PC-3 (cell line): ENCODE measurements around the gene SFXN3. TPM values are rescaled to one million over a fixed set of nuclear protein-coding genes. Genes with fewer than 3 reads are reported as not detected.

Experiments
- ATAC-seq: fragments of 200-7000 bp; cut with Tn5 transposase; 2 replicates; pipeline ENCODE4 v1.9.1; 2020; ENCODE audit warnings: mild to moderate bottlenecking, moderate library complexity
- BruUV-seq: library from RNA; stranded (reverse); fragments of 400-500 nt; replicated peaks from 2 replicates; lab custom pipeline; 2021; lab: Mats Ljungman, UMichigan
- CTCF ChIA-PET: fragments of 300-600 bp; sonication (Branson Sonifier 250); formaldehyde crosslinking; loops from one replicate; lab custom pipeline; 2022; ENCODE audit warnings: antibody characterized with exemption; lab: Charles Lee
- POLR2A ChIA-PET: fragments of 300-600 bp; sonication (Branson Sonifier 250); formaldehyde crosslinking; loops from one replicate; lab custom pipeline; 2022; ENCODE audit warnings: antibody characterized with exemption; ENCODE audit not compliant: unreplicated experiment; lab: Charles Lee
- DNase-seq: peaks from one replicate; pipeline ENCODE4 v3.0.0-alpha.2; 2015
- H2AFZ ChIP-seq: fragments of 300-600 bp; sonication (generic); 2 replicates; pipeline ENCODE4 v1.6.0; 2016; ENCODE audit warnings: antibody characterized with exemption, low read length
- H3F3A ChIP-seq: fragments of 300-600 bp; sonication (generic); one replicate; pipeline ENCODE4 v1.6.0; 2017; ENCODE audit warnings: antibody characterized with exemption, low read length, control low read depth, mild to moderate bottlenecking; ENCODE audit not compliant: unreplicated experiment
- H3K27ac ChIP-seq: fragments of 300-600 bp; sonication (generic); 2 replicates; pipeline ENCODE4 v1.5.1; 2016; ENCODE audit warnings: mild to moderate bottlenecking, low read length
- H3K27me3 ChIP-seq: fragments of 300-600 bp; sonication (generic); 2 replicates; pipeline ENCODE4 v1.6.1; 2016; ENCODE audit warnings: low read length, mixed read lengths
- H3K36me3 ChIP-seq: fragments of 300-600 bp; sonication (generic); 2 replicates; pipeline ENCODE4 v1.6.1; 2016; ENCODE audit warnings: low read depth, mixed run types, low read length, mixed read lengths
- H3K4me1 ChIP-seq: fragments of 300-600 bp; sonication (generic); 2 replicates; pipeline ENCODE4 v1.5.1; 2016; ENCODE audit warnings: low read length; ENCODE audit not compliant: insufficient read depth
- H3K4me2 ChIP-seq: fragments of 300-600 bp; sonication (generic); 2 replicates; pipeline ENCODE4 v1.6.0; 2016; ENCODE audit warnings: low read length
- H3K4me3 ChIP-seq: fragments of 300-600 bp; sonication (generic); 2 replicates; pipeline ENCODE4 v1.5.1; 2016; ENCODE audit warnings: mild to moderate bottlenecking, low read length, mixed read lengths
- H3K79me2 ChIP-seq: fragments of 300-600 bp; sonication (generic); 2 replicates; pipeline ENCODE4 v1.6.1; 2017; ENCODE audit warnings: low read length, mixed read lengths
- H3K9ac ChIP-seq: fragments of 300-600 bp; sonication (generic); 2 replicates; pipeline ENCODE4 v1.6.0; 2016; ENCODE audit warnings: mild to moderate bottlenecking, low read length
- H3K9me2 ChIP-seq: fragments of 300-600 bp; sonication (generic); replicated peaks from 2 replicates; pipeline ENCODE4 v1.6.1; 2016; ENCODE audit warnings: mixed run types, low read length, mixed read lengths
- H3K9me3 ChIP-seq: fragments of 300-600 bp; sonication (generic); 2 replicates; pipeline ENCODE4 v1.6.1; 2016; ENCODE audit warnings: low read length, mixed read lengths
- H4K20me1 ChIP-seq: fragments of 300-600 bp; sonication (generic); 2 replicates; pipeline ENCODE4 v1.6.1; 2016; ENCODE audit warnings: low read length, mixed read lengths
- CTCF ChIP-seq: fragments of 300-600 bp; sonication (generic); conservative IDR thresholded peaks from 2 replicates; pipeline ENCODE4 v1.5.1; 2017; ENCODE audit warnings: antibody characterized with exemption, low read depth, mild to moderate bottlenecking, low read length
- EZH2 ChIP-seq: fragments of 300-600 bp; sonication (generic); IDR thresholded peaks from one replicate; pipeline ENCODE4 v1.6.1; 2017; ENCODE audit warnings: antibody characterized with exemption, mild to moderate bottlenecking, low read length; ENCODE audit not compliant: unreplicated experiment
- EZH2phosphoT487 ChIP-seq: fragments of 300-600 bp; sonication (generic); IDR thresholded peaks from 2 replicates; pipeline ENCODE4 v1.6.1; 2018; ENCODE audit warnings: mild to moderate bottlenecking, antibody characterized with exemption, low read length, borderline replicate concordance
- intact Hi-C: fragments of 100-400 bp; cut with micrococcal nuclease; formaldehyde crosslinking; loops from 2 replicates; pipeline ENCODE4 v1.9.0; 2023
- total RNA-seq: library from RNA; depleted of rRNA; stranded (reverse); fragments of >200 nt; gene quantifications from 2 replicates; pipeline ENCODE4 v1.2.3, GENCODE V29; 2014

Gene SFXN3
- total RNA-seq, 1 experiment from 2014 or later: 46.7 TPM

- Histone ChIP-seq H3K9me3 (no peaks in the 10 kb centered on the region), H3K36me3 (no peaks in the 10 kb centered on the region), H3K4me3 (no peak overlapping the region), H2AFZ (no peak overlapping the region), H3K9ac (no peak overlapping the region), H4K20me1 (peaks cover 3% of the 10 kb centered on the region; the same call in 1 of the 2 replicates), H3K27me3 (no peaks in the 10 kb centered on the region), H3K4me2 (no peak overlapping the region), H3K27ac (no peak overlapping the region), H3K9me2 (no peaks in the 10 kb centered on the region), H3K79me2 (peaks cover 34% of the 10 kb centered on the region), H3F3A (no peaks in the 10 kb centered on the region), H3K4me1 (peaks cover 12% of the 10 kb centered on the region)
- intact Hi-C loops: no loop called here
- CTCF ChIA-PET: no interaction called here
- POLR2A ChIA-PET: no interaction called here
- no peak for TF ChIP-seq CTCF
- no peak for TF ChIP-seq EZH2
- no peak for TF ChIP-seq EZH2phosphoT487
- DNase-seq (no peak), ATAC-seq (no peak)
- no TSS peak for BruUV-seq
Measured at GRCh38 chr10:100983868-100984671, 47.0 kb upstream of the SFXN3 start.

- peaks cover 10% of the 10 kb centered on the region for H4K20me1 ChIP-seq
- TF ChIP-seq CTCF (no peak), EZH2phosphoT487 (no peak), EZH2 (no peak)
- POLR2A ChIA-PET: no interaction called here
- peaks cover 41% of the 10 kb centered on the region for H3K79me2 ChIP-seq
- H3K4me1 ChIP-seq: peaks cover 19% of the 10 kb centered on the region
- no peaks in the 10 kb centered on the region for H3K9me3 ChIP-seq
- ATAC-seq: no peak
- no peak overlapping the region for H3K27ac ChIP-seq
- CTCF ChIA-PET: interaction anchor here (0.6 kb wide), 1 partner anchor 58 kb away, joined by 3 read pairs; no protein-coding TSS in a partner anchor
- H3K9me2 ChIP-seq: no peaks in the 10 kb centered on the region
- intact Hi-C loops: no loop called here
- no peak overlapping the region for H3K4me3 ChIP-seq
- H3F3A ChIP-seq: no peaks in the 10 kb centered on the region
- no peak overlapping the region for H3K9ac ChIP-seq
- no peaks in the 10 kb centered on the region for H3K27me3 ChIP-seq
- no peak overlapping the region for H3K4me2 ChIP-seq
- BruUV-seq: no TSS peak
- H3K36me3 ChIP-seq: peaks cover 4% of the 10 kb centered on the region; the same call in 1 of the 2 replicates
- no peak for DNase-seq
- H2AFZ ChIP-seq: no peak overlapping the region
Measured at GRCh38 chr10:100984672-100985177, 46.3 kb upstream of the SFXN3 start.

- H4K20me1 ChIP-seq: peaks cover 12% of the 10 kb centered on the region
- BruUV-seq: no TSS peak
- DNase-seq (no peak), ATAC-seq (no peak)
- H2AFZ ChIP-seq: no peak overlapping the region
- H3K36me3 ChIP-seq: peaks cover 8% of the 10 kb centered on the region; the same call in 1 of the 2 replicates
- H3K9me2 ChIP-seq: no peaks in the 10 kb centered on the region
- CTCF ChIA-PET: interaction anchor here (0.6 kb wide), 1 partner anchor 58 kb away, joined by 3 read pairs; no protein-coding TSS in a partner anchor
- H3K9me3 ChIP-seq: no peaks in the 10 kb centered on the region
- no peak overlapping the region for H3K9ac ChIP-seq
- H3K27me3 ChIP-seq: no peaks in the 10 kb centered on the region
- intact Hi-C loops: no loop called here
- peaks cover 25% of the 10 kb centered on the region for H3K4me1 ChIP-seq
- TF ChIP-seq EZH2: no peak
- H3K27ac ChIP-seq: no peak overlapping the region
- POLR2A ChIA-PET: no interaction called here
- H3F3A ChIP-seq: no peaks in the 10 kb centered on the region
- H3K4me3 ChIP-seq: no peak overlapping the region
- H3K4me2 ChIP-seq: no peak overlapping the region
- peaks cover 47% of the 10 kb centered on the region for H3K79me2 ChIP-seq
Measured at GRCh38 chr10:100985336-100985735, 45.7 kb upstream of the SFXN3 start.
